Esophagus squamous epithelium (tissue), 5 donors: ENCODE results near the gene GIT1. TPM values are rescaled to one million over a fixed set of nuclear protein-coding genes. Genes with fewer than 3 reads are reported as not detected.

ENCODE experiments used
- DNase-seq: peaks from one replicate; lab custom pipeline; 2025; lab: John Stamatoyannopoulos, UW
- H3K27ac ChIP-seq, 4 donors: fragments of 200-600 bp; sonication (generic); one replicate each; pipeline ENCODE4 v1.5.1; 2016 to 2019; ENCODE audit warnings: mild to moderate bottlenecking in 1 of 4
- H3K27me3 ChIP-seq, 4 donors: fragments of 200-600 bp; sonication (generic); 1 replicate in 3 of 4; 2 replicates in 1 of 4; pipeline versions ENCODE4 v1.5.1 to v1.6.0; 2017 to 2021; ENCODE audit warnings: antibody characterized with exemption in 1 of 4
- H3K36me3 ChIP-seq, 3 donors: fragments of 200-600 bp; sonication (generic); one replicate each; pipeline ENCODE4 v1.5.1; 2016 to 2019
- H3K4me1 ChIP-seq, 3 donors: fragments of 200-600 bp; sonication (generic); one replicate each; pipeline ENCODE4 v1.5.1; 2017 to 2019
- H3K4me3 ChIP-seq, 4 donors: fragments of 200-600 bp; sonication (generic); 1 replicate in 3 of 4; 2 replicates in 1 of 4; pipeline ENCODE4 v1.5.1; 2016 to 2019; ENCODE audit warnings: mild to moderate bottlenecking in 2 of 4, moderate library complexity in 1 of 4
- H3K9me3 ChIP-seq, 3 donors: fragments of 200-600 bp; sonication (generic); one replicate each; pipeline ENCODE4 v1.5.1; 2016 to 2019
- CTCF ChIP-seq, 6 experiments: fragments of 450-650 bp in 4 of 6; fragments of 200-600 bp in 2 of 6; sonication (generic) in 2 of 6; IDR thresholded peaks; one replicate each; pipeline ENCODE4 v1.5.1; 2016 to 2019; ENCODE audit warnings: antibody characterized with exemption in 6 of 6, mild to moderate bottlenecking in 4 of 6, moderate library complexity in 4 of 6
- POLR2A ChIP-seq, 4 donors: fragments of 450-650 bp; IDR thresholded peaks; one replicate each; pipeline ENCODE4 v1.6.1; 2017; ENCODE audit warnings: antibody characterized with exemption in 4 of 4, mild to moderate bottlenecking in 4 of 4, moderate library complexity in 3 of 4
- WGBS, 2 donors: methylation state at CpG; one replicate each; pipeline ENCODE4 v1.1.5; 2018; 5-methylcytosine and 5-hydroxymethylcytosine counted together
- intact Hi-C: fragments of 100-400 bp; cut with DNase I; formaldehyde crosslinking; loops from one replicate; pipeline ENCODE4 v1.15.0; 2022
- total RNA-seq, 4 donors: library from RNA; depleted of rRNA; stranded (reverse); fragments of >200 nt; gene quantifications; one replicate each; pipeline ENCODE4 v1.1.0, GENCODE V29; 2016
- donor health status: DM: yes; HTN: yes; CAD: no.

GIT1 gene
- total RNA-seq, 4 donors from 2014 or later, result 24.0 to 45.4 (median 29.6) TPM

- no peaks in the 10 kb centered on the region for H3K9me3 ChIP-seq
Measured at GRCh38 chr17:29546085-29546484, 43.4 kb downstream of the GIT1 start.

DNA sequence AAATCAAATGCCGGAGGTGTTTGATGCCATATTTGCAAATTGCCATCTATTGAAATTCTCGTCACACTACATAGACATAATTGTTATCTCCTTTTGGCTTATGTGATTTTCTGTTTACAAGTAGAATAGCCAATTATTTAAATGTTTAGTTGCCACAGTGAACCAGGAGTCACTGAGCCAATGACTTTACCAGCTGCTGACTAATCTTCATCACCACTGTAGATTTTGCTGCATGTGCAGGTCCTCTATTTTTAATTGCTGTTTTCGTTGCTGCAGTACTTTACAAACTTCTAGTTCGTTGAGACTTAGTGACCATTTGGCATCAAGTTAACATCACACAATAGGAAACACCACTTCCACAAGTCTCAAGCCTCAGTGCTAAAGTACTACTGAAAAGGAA, 45.4 kb downstream of the GIT1 start:
- no peaks in the 10 kb centered on the region for H3K4me1 ChIP-seq
- TF ChIP-seq CTCF (IDR thresholded peaks at IDR 0.05) (no peak), POLR2A (IDR thresholded peaks at IDR 0.05) (no peak)
- no peak overlapping the region for H3K4me3 ChIP-seq
- H3K27ac ChIP-seq, result no peak overlapping the region
- no peaks in the 10 kb centered on the region for H3K9me3 ChIP-seq
- 75 to 90% methylated on average over 4 of the region's 4 CpGs for WGBS, 2 donors
- H3K27me3 ChIP-seq, result no peaks in the 10 kb centered on the region
- intact Hi-C loops, result loop anchor here (5.0 kb wide), 1 partner anchor 172 kb away; no protein-coding TSS in a partner anchor
- peaks cover 5 to 64% (median 10%) of the 10 kb centered on the region in 3 donors for H3K36me3 ChIP-seq
- DNase-seq, result no peak

More at GRCh38 chr17:29546085-29546484, 43.4 kb downstream of the GIT1 start:
- Histone ChIP-seq H3K4me1 (peaks cover 0 to 8% (median 3%) of the 10 kb centered on the region in 3 donors), H3K27me3 (no peaks in the 10 kb centered on the region), H3K36me3 (peaks cover 5 to 44% (median 10%) of the 10 kb centered on the region in 3 donors), H3K27ac (no peak overlapping the region), H3K4me3 (no peak overlapping the region)
- intact Hi-C loops, result no loop called here
- TF ChIP-seq POLR2A (IDR thresholded peaks at IDR 0.05) (no peak), CTCF (IDR thresholded peaks at IDR 0.05) (no peak)
- 95 to 100% methylated on average over 1 of the region's 1 CpG for WGBS, 2 donors
- DNase-seq, result no peak

GRCh38 chr17:29533976-29534375, 55.5 kb downstream of the GIT1 start:
- Histone ChIP-seq H3K36me3 (peaks cover 0 to 98% (median 24%) of the 10 kb centered on the region in 3 donors), H3K27me3 (no peaks in the 10 kb centered on the region), H3K4me3 (no peak overlapping the region), H3K9me3 (no peaks in the 10 kb centered on the region), H3K27ac (no peak overlapping the region), H3K4me1 (no peaks in the 10 kb centered on the region)
- TF ChIP-seq CTCF (IDR thresholded peaks at IDR 0.05), result no peak
- no peak for TF ChIP-seq POLR2A (IDR thresholded peaks at IDR 0.05)
- DNase-seq, result no peak
- WGBS, 2 donors, result 86 to 87% methylated on average over 8 of the region's 8 CpGs
- intact Hi-C loops, result no loop called here

DNA sequence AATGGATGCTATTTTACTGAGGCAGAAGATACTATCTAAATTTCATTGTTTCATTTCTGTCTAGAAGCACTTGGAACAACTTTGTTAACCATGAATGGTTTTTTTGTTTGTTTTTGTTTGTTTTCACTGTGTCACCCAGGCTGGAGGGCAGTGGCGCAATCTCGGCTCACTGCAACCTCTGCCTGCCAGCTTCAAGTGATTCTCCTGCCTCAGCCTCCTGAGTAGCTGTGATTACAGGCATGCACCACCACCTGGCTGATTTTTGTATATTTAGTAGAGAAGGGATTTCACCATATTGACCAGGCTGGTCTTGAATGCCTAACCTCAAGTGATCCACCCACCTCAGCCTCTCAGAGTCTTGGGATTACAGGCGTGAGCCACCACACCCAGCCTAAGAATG, 63.1 kb downstream of the GIT1 start:
- DNase-seq, result no peak
- Histone ChIP-seq H3K4me1 (no peaks in the 10 kb centered on the region), H3K27me3 (no peaks in the 10 kb centered on the region), H3K27ac (no peak overlapping the region), H3K36me3 (peaks cover 0 to 100% (median 18%) of the 10 kb centered on the region in 3 donors), H3K9me3 (no peaks in the 10 kb centered on the region), H3K4me3 (no peak overlapping the region)
- WGBS, 2 donors, result 88 to 95% methylated on average over 3 of the region's 3 CpGs
- intact Hi-C loops, result no loop called here
- TF ChIP-seq POLR2A (IDR thresholded peaks at IDR 0.05) (no peak), CTCF (IDR thresholded peaks at IDR 0.05) (no peak)

GRCh38 chr17:29524692-29525091, 64.8 kb downstream of the GIT1 start:
- Histone ChIP-seq H3K4me3 (no peak overlapping the region), H3K9me3 (no peaks in the 10 kb centered on the region), H3K4me1 (no peaks in the 10 kb centered on the region), H3K27ac (no peak overlapping the region), H3K27me3 (no peaks in the 10 kb centered on the region), H3K36me3 (peaks cover 0 to 100% (median 21%) of the 10 kb centered on the region in 3 donors)
- intact Hi-C loops, result no loop called here
- TF ChIP-seq CTCF (IDR thresholded peaks at IDR 0.05) (no peak), POLR2A (IDR thresholded peaks at IDR 0.05) (no peak)
- WGBS, 2 donors, result 87 to 94% methylated on average over 3 of the region's 3 CpGs
- DNase-seq, result no peak

Other genes with a start within 250 kb of the GIT1 start
- 10 to 100 TPM; 24.9 to 41.4 (median 38.7) TPM for gene TAOK1, start 199.3 kb downstream of the GIT1 start, total RNA-seq
- gene ABHD15, start 22.6 kb downstream of the GIT1 start, total RNA-seq, result 1 to 10 TPM; 4.3 to 7.2 (median 5.4) TPM
- gene TP53I13, start 20.9 kb downstream of the GIT1 start, total RNA-seq, result 10 to 100 TPM; 11.8 to 34.9 (median 21.8) TPM
- 10 to 100 TPM in 2 of 4 donors, 1 to 10 TPM in 2; 3.3 to 18.7 (median 10.2) TPM for gene ANKRD13B, start 3.5 kb upstream of the GIT1 start, total RNA-seq
- 10 to 100 TPM in 1 of 4 donors, 1 to 10 TPM in 3; 2.0 to 39.9 (median 6.5) TPM for gene CORO6, start 33.3 kb upstream of the GIT1 start, total RNA-seq